ENCODE measurements around the gene SPEN. TPM values are rescaled to one million over a fixed set of nuclear protein-coding genes. Genes with fewer than 3 reads are reported as not detected.
A peak's percentile ranks its signal among the peaks of the same experiment; 100 is the strongest.

SPEN gene
- total and polyA plus RNA-seq, 9 of the 15 experiments (the other 6 are each of a cell fraction or from before 2014, with no cell fraction given) = 5.7 to 87.5 (median 27.2) TPM

DNA sequence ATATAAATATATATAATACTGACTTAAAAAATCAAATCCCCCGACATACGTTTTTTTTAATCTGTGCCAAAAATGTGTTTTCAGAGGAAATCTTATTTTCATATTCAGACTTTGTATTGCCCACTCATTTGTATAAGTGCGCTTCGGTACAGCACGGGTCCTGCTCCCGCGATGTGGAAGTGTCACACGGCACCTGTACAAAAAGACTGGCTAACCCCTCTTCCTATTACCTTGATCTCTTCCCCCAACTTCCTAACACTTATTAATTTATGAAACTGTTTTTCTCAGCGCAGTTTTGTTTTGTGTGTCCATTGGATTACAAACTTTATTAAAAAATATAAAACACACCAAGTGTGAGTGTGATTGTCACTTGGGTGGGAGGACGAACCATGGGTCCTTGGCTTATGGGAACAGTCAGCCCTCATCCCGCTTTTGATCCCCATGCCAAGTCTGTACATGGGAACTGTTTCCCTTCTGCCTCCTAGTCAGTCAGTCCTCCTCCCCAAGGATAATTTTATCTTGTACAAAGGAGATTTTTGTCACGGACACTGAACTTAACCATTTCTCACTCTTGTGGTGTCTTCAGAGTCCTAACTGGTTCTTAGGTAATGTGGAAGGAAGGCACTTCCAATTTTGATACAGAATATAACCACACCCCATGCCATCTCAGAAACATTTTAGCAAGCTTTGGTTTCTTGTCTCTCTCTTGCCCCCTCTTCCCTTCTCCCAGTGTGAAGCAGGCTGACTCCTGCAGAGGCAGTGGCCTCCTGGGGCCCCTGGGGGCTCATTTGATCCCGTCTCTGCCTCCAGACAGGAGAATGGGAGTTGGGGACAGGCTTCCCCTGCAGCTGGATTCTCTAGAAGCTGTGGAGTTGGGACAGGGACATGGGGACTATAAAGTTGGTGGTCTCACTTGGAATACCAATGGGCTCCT lies 92.9 kb downstream of the SPEN start:
- ChIA-PET CTCF (ENCODE audit: low intra/inter-chr PET ratio) (no interaction called here), POLR2A (interaction anchor here (0.8 to 2.0 kb wide), 2 partner anchors 9 to 104 kb away, joined by 4 read pairs; no protein-coding TSS in a partner anchor)
- in situ Hi-C loops (cut with MboI) (no loop called here), intact Hi-C loops (cut with micrococcal nuclease) (no loop called here)
- no peaks in the 10 kb centered on the region for H3K9me3 ChIP-seq (replicated peaks; ENCODE audit: control insufficient read depth, insufficient read depth, low read depth, low read length)
- H4K20me1 ChIP-seq (replicated peaks; ENCODE audit: control insufficient read depth, insufficient read depth, low read length) = no peaks in the 10 kb centered on the region
- no peaks in the 10 kb centered on the region for H3K79me2 ChIP-seq (ENCODE audit: control insufficient read depth, insufficient read depth, low read length)
- FAIRE-seq (peak; percentile 19), ATAC-seq (no peak), DNase-seq (ENCODE audit: extremely low read depth in 1 of 4, low spot score in 3 of 4) (no peak)
- no peaks in the 10 kb centered on the region for H3K9me1 ChIP-seq (ENCODE audit: control insufficient read depth, insufficient read depth, low read length)
- H3K9ac ChIP-seq (ENCODE audit: insufficient read depth in 1 of 2, low read depth in 2 of 2, low read length in 2 of 2) = no peak overlapping the region
- H3K4me2 ChIP-seq (ENCODE audit: insufficient read depth, low read length) = no peak overlapping the region
- peaks cover 99% of the 10 kb centered on the region for H3K36me3 ChIP-seq (ENCODE audit: control insufficient read depth, insufficient read depth, low read length)
- no TSS peak for BruUV-seq (replicated peaks)
- H3K27ac ChIP-seq (ENCODE audit: extremely low read depth, low read depth, low read length) = no peak overlapping the region
- no peak overlapping the region for H3K4me3 ChIP-seq
- no peak overlapping the region for H2AFZ ChIP-seq (ENCODE audit: low read depth, low read length)
- TF ChIP-seq POLR2AphosphoS5 (IDR thresholded peaks at IDR 0.05; ENCODE audit: control insufficient read depth, insufficient read depth, low read depth, low read length) = peak; percentile 14; the same call in 1 of the 2 replicates
- TF ChIP-seq ZNF785 (CRISPR knock-in tag; IDR thresholded peaks at IDR 0.05) = no peak
- TF ChIP-seq ZNF668 (CRISPR knock-in tag; IDR thresholded peaks at IDR 0.05) = no peak
- TF ChIP-seq POLR2A (conservative IDR thresholded peaks at IDR 0.05) = 0 out of 2 replicates have a peak, but pooled peaks have one; percentile 8
- peak; percentile 90 for TF ChIP-seq ZNF12 (CRISPR knock-in tag; IDR thresholded peaks at IDR 0.05)
- TF ChIP-seq RBM22 (IDR thresholded peaks at IDR 0.05; ENCODE audit: low read depth, low read length, poor library complexity, severe bottlenecking) = peak; percentile 66
- 93% methylated on average over 13 of the region's 13 CpGs for WGBS (ENCODE audit: insufficient coverage, low coverage, missing lambda C conversion rate)
- peaks cover 0 to 39% of the 10 kb centered on the region in 2 experiments; a peak in 1 of 5 replicates for H3K4me1 ChIP-seq (replicated peaks in 1 of 2; ENCODE audit: control insufficient read depth in 2 of 2, insufficient read depth in 2 of 2, low read length in 2 of 2)
- no peaks in the 10 kb centered on the region for H3K27me3 ChIP-seq (ENCODE audit: control insufficient read depth in 2 of 2, insufficient read depth in 2 of 2, low read length in 2 of 2)

All from K562 (cell line).